ENCODE measurements around the gene ACADVL.

GRCh38 chr17:7175330-7175733, 44.4 kb upstream of the ACADVL start:
- no peak for TF ChIP-seq CTCF (conservative IDR thresholded peaks at IDR 0.05; ENCODE audit: low read depth, low read length)
- no peak for TF ChIP-seq BHLHE40 (IDR thresholded peaks at IDR 0.05; ENCODE audit: low read depth, low read length)
- TF ChIP-seq, protein P1, sequence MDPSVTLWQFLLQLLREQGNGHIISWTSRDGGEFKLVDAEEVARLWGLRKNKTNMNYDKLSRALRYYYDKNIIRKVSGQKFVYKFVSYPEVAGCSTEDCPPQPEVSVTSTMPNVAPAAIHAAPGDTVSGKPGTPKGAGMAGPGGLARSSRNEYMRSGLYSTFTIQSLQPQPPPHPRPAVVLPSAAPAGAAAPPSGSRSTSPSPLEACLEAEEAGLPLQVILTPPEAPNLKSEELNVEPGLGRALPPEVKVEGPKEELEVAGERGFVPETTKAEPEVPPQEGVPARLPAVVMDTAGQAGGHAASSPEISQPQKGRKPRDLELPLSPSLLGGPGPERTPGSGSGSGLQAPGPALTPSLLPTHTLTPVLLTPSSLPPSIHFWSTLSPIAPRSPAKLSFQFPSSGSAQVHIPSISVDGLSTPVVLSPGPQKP (IDR thresholded peaks at IDR 0.05; ENCODE audit: borderline replicate concordance, low read depth, low read length): no peak

Measured in IMR-90 (cell line).